Stimulated activated CD4-positive, alpha-beta T cell treated with anti-CD3 and anti-CD28 coated beads, TNF-alpha, amount 100 ng/mL, for 48 hours (primary cell): ENCODE measurements around the gene LRRC51.
"Not testable (repeated sequence)": the region's sequence is repeated elsewhere in the genome, so short reads cannot be mapped to it uniquely, and the experiment has no call there.

ENCODE experiments used
- DNase-seq, 3 donors: peaks; one replicate each; pipeline ENCODE4 v3.0.0-alpha.2; 2020; ENCODE audit warnings: low read depth in 3 of 3

Gene LRRC51

GRCh38 chr11:72139500-72139899, 58.9 kb downstream of the LRRC51 start:
- no peak for DNase-seq

- DNase-seq: no peak
Measured at GRCh38 chr11:72140661-72141060, 60.0 kb downstream of the LRRC51 start.

GRCh38 chr11:72141066-72141465, 60.4 kb downstream of the LRRC51 start:
- DNase-seq: peak in 2 of 3 donors; percentile 15 to 21

- not testable (repeated sequence) for DNase-seq
Measured at GRCh38 chr11:72142086-72142485, 61.4 kb downstream of the LRRC51 start.

GRCh38 chr11:72142543-72142942, 61.9 kb downstream of the LRRC51 start:
- not testable (repeated sequence) for DNase-seq

GRCh38 chr11:72144807-72145565, 64.3 kb downstream of the LRRC51 start:
- DNase-seq: no peak
